ENCODE data around the gene DGKQ. TPM values are rescaled to one million over a fixed set of nuclear protein-coding genes. Genes with fewer than 3 reads are reported as not detected.

The DGKQ gene
- total and polyA plus RNA-seq, 2 of the 13 experiments (the other 11 are each of a cell fraction or from before 2014, with no cell fraction given) = 4.5 to 7.2 TPM

DNA sequence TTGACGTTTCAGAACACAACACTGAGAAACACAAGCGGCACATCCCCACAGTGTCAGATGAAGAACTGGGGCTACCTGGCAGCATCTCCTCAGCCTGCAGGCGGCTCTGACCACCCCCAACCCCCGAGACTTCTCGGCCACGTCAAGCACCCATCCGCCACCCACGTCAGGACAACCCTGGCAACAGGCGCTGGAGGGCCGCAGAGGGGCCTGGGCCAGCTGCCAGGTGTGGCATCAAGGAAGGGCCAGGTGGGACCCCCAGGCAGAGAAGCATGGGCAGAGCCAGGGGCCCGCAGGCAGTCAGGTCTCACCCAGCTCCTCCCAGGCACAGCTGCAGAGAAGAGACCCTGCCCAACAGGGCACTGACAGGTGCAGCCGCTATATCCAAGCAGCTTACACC, 63.5 kb downstream of the DGKQ start (continued):
- TF ChIP-seq, protein P1, sequence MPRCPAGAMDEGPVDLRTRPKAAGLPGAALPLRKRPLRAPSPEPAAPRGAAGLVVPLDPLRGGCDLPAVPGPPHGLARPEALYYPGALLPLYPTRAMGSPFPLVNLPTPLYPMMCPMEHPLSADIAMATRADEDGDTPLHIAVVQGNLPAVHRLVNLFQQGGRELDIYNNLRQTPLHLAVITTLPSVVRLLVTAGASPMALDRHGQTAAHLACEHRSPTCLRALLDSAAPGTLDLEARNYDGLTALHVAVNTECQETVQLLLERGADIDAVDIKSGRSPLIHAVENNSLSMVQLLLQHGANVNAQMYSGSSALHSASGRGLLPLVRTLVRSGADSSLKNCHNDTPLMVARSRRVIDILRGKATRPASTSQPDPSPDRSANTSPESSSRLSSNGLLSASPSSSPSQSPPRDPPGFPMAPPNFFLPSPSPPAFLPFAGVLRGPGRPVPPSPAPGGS (CRISPR knock-in tag; IDR thresholded peaks at IDR 0.05) = no peak
- TF ChIP-seq, protein P2, sequence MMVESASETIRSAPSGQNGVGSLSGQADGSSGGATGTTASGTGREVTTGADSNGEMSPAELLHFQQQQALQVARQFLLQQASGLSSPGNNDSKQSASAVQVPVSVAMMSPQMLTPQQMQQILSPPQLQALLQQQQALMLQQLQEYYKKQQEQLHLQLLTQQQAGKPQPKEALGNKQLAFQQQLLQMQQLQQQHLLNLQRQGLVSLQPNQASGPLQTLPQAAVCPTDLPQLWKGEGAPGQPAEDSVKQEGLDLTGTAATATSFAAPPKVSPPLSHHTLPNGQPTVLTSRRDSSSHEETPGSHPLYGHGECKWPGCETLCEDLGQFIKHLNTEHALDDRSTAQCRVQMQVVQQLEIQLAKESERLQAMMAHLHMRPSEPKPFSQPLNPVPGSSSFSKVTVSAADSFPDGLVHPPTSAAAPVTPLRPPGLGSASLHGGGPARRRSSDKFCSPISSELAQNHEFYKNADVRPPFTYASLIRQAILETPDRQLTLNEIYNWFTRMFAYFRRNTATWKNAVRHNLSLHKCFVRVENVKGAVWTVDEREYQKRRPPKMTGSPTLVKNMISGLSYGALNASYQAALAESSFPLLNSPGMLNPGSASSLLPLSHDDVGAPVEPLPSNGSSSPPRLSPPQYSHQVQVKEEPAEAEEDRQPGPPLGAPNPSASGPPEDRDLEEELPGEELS (CRISPR knock-in tag; IDR thresholded peaks at IDR 0.05) = no peak
- no peak for TF ChIP-seq HNRNPL (IDR thresholded peaks at IDR 0.05; ENCODE audit: low read depth, low read length)

DNA sequence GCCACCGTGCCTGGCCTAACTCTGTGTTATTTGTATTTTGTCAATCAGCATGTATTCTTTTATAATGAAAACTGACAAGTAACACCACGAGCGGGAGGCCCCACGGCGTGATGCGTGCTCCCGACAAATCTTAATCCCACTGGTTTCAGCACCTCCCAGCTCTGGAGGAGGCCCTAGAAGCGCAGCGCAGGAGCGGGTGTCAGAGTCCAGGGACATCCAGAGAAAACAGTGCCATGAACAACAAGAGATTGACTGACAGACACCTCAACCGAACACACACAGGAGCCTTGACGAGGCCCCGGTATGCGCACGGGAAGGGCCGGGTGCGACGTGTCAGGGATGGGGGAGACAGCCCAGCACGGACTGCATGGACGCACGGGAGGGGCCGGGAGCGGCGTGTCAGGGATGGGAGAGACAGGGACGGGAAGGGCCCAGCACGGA, 64.2 kb downstream of the DGKQ start:
- Histone ChIP-seq H3K9me3 (ENCODE audit: low read length) (no peaks in the 10 kb centered on the region), H2AFZ (ENCODE audit: low read length) (no peak overlapping the region), H3K36me3 (replicated peaks in 1 of 2; ENCODE audit: control insufficient read depth in 1 of 2, insufficient read depth in 2 of 2, low read length in 2 of 2) (peaks cover 13 to 29% of the 10 kb centered on the region in 2 experiments; a peak in 4 of 5 replicates), H3K4me2 (ENCODE audit: low read depth, low read length) (no peak overlapping the region), H3K27me3 (ENCODE audit: control insufficient read depth in 1 of 2, insufficient read depth in 2 of 2, low read length in 2 of 2) (no peaks in the 10 kb centered on the region), H3K79me2 (ENCODE audit: insufficient read depth, low read length) (no peaks in the 10 kb centered on the region), H3K27ac (ENCODE audit: extremely low read length, insufficient read depth, low read length) (no peak overlapping the region), H3K4me3 (replicated peaks in 1 of 3; ENCODE audit: insufficient read depth in 1 of 3, low read depth in 2 of 3, low read length in 3 of 3) (no peak overlapping the region), H3K4me1 (ENCODE audit: insufficient read depth, low read length) (no peaks in the 10 kb centered on the region), H3K9ac (ENCODE audit: insufficient read depth, low read depth, low read length) (no peak overlapping the region), H4K20me1 (ENCODE audit: insufficient read depth, low read length) (no peaks in the 10 kb centered on the region)
- intact Hi-C loops (cut with micrococcal nuclease; ENCODE audit: unreplicated experiment) (no loop called here), in situ Hi-C loops (cut with HindIII; ENCODE audit: extremely low pct_ligation_motif_present, low pct_unique_long_range_greater_than_20kb) (no loop called here)
- DNase-seq (ENCODE audit: low spot score) (no peak), FAIRE-seq (no peak), ATAC-seq (no peak)
- no TSS peak for BruUV-seq (replicated peaks)
- CTCF ChIA-PET (ENCODE audit: low intra/inter-chr PET ratio, low total read pairs) = no interaction called here
- POLR2A ChIA-PET = no interaction called here
- 98% methylated on average over 26 of the region's 26 CpGs for WGBS (ENCODE audit: low lambda C conversion rate)
- TF ChIP-seq AKAP8 (CRISPR knock-in tag; IDR thresholded peaks at IDR 0.05) (no peak), MIXL1 (CRISPR knock-in tag; IDR thresholded peaks at IDR 0.05) (no peak), AGO1 (IDR thresholded peaks at IDR 0.05; ENCODE audit: low read depth, low read length, poor library complexity, severe bottlenecking) (no peak), MIER3 (CRISPR knock-in tag; IDR thresholded peaks at IDR 0.05; ENCODE audit: borderline replicate concordance) (no peak), MATR3 (CRISPR knock-in tag; IDR thresholded peaks at IDR 0.05) (no peak), AGO2 (optimal IDR thresholded peaks at IDR 0.05; ENCODE audit: low read depth, low read length) (no peak), FLYWCH1 (CRISPR knock-in tag; IDR thresholded peaks at IDR 0.05) (no peak), SP1 (IDR thresholded peaks at IDR 0.05) (no peak), SP1 (CRISPR knock-in tag; IDR thresholded peaks at IDR 0.05) (no peak), REL (CRISPR knock-in tag; conservative IDR thresholded peaks at IDR 0.05) (no peak), TMF1 (CRISPR knock-in tag; IDR thresholded peaks at IDR 0.05; ENCODE audit: low read depth) (no peak), NCOA2 (CRISPR knock-in tag; IDR thresholded peaks at IDR 0.05) (no peak)
- TF ChIP-seq, protein P3, sequence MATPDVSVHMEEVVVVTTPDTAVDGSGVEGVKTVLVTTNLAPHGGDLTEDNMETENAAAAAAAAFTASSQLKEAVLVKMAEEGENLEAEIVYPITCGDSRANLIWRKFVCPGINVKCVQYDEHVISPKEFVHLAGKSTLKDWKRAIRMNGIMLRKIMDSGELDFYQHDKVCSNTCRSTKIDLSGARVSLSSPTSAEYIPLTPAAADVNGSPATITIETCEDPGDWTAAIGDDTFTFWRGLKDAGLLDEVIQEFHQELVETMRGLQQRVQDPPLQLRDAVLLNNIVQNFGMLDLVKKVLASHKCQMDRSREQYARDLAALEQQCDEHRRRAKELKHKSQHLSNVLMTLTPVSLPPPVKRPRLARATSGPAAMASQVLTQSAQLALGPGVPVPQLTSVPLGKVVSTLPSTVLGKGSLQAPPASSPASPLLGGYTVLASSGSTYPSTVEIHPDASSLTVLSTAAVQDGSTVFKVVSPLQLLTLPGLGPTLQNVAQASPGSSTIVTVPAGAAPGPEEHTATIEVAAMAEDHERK (CRISPR knock-in tag; IDR thresholded peaks at IDR 0.05; ENCODE audit: low read depth) = no peak
- TF ChIP-seq, protein P4, sequence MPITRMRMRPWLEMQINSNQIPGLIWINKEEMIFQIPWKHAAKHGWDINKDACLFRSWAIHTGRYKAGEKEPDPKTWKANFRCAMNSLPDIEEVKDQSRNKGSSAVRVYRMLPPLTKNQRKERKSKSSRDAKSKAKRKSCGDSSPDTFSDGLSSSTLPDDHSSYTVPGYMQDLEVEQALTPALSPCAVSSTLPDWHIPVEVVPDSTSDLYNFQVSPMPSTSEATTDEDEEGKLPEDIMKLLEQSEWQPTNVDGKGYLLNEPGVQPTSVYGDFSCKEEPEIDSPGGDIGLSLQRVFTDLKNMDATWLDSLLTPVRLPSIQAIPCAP (CRISPR knock-in tag; IDR thresholded peaks at IDR 0.05; ENCODE audit: low read depth) = no peak
